ENCODE data around the gene ANKRD34A. TPM values are rescaled to one million over a fixed set of nuclear protein-coding genes. Genes with fewer than 3 reads are reported as not detected.

The ANKRD34A gene
- total and polyA plus RNA-seq, 2 of the 13 experiments (the other 11 are each of a cell fraction or from before 2014, with no cell fraction given): 0.05 to 0.07 TPM

GRCh38 chr1:145993618-145994390 lies 29.4 kb upstream of the ANKRD34A start:
- Histone ChIP-seq H3K36me3 (replicated peaks in 1 of 2; ENCODE audit: control insufficient read depth in 1 of 2, insufficient read depth in 2 of 2, low read length in 2 of 2) (peaks cover 2 to 22% of the 10 kb centered on the region in 2 experiments; a peak in 3 of 5 replicates), H3K79me2 (ENCODE audit: insufficient read depth, low read length) (peaks cover 33% of the 10 kb centered on the region), H3K9me3 (ENCODE audit: low read length) (no peaks in the 10 kb centered on the region), H3K27me3 (ENCODE audit: control insufficient read depth in 1 of 2, insufficient read depth in 2 of 2, low read length in 2 of 2) (no peaks in the 10 kb centered on the region; a peak in 1 of 5 replicates), H3K4me3 (replicated peaks in 1 of 3; ENCODE audit: insufficient read depth in 1 of 3, low read depth in 2 of 3, low read length in 3 of 3) (peak overlapping the region in 2 of 3 experiments; percentile 91 to 98; a peak in 4 of 6 replicates), H4K20me1 (ENCODE audit: insufficient read depth, low read length) (peaks cover 50% of the 10 kb centered on the region), H3K9ac (ENCODE audit: insufficient read depth, low read depth, low read length) (peak overlapping the region; percentile 93; the same call in 1 of the 2 replicates), H3K4me2 (ENCODE audit: low read depth, low read length) (peak overlapping the region; percentile 97), H3K27ac (ENCODE audit: extremely low read length, insufficient read depth, low read length) (no peak overlapping the region), H2AFZ (ENCODE audit: low read length) (no peak overlapping the region), H3K4me1 (ENCODE audit: insufficient read depth, low read length) (peaks cover 69% of the 10 kb centered on the region)
- intact Hi-C loops (cut with micrococcal nuclease; ENCODE audit: unreplicated experiment) (no loop called here), in situ Hi-C loops (cut with HindIII; ENCODE audit: extremely low pct_ligation_motif_present, low pct_unique_long_range_greater_than_20kb) (no loop called here)
- BruUV-seq (replicated peaks): no TSS peak
- WGBS (ENCODE audit: low lambda C conversion rate): 63% methylated on average over 6 of the region's 6 CpGs
- ATAC-seq (no peak), DNase-seq (ENCODE audit: low spot score) (no peak), FAIRE-seq (no peak)
- ChIA-PET POLR2A (interaction anchor here (0.8 to 2.6 kb wide), 2 partner anchors 10 to 30 kb away, joined by 3 to 11 read pairs; partner anchors contain the start of genes ANKRD34A and POLR3GL), CTCF (ENCODE audit: low intra/inter-chr PET ratio, low total read pairs) (no interaction called here)
- TF ChIP-seq JUNB (CRISPR knock-in tag; IDR thresholded peaks at IDR 0.05; ENCODE audit: borderline replicate concordance) (no peak), HOMEZ (CRISPR knock-in tag; IDR thresholded peaks at IDR 0.05; ENCODE audit: low read depth) (0 out of 2 replicates have a peak, but pooled peaks have one; percentile 17), ZNF160 (CRISPR knock-in tag; IDR thresholded peaks at IDR 0.05) (no peak), ZGPAT (CRISPR knock-in tag; IDR thresholded peaks at IDR 0.05) (0 out of 2 replicates have a peak, but pooled peaks have one; percentile 14), KLF15 (CRISPR knock-in tag; IDR thresholded peaks at IDR 0.05; ENCODE audit: borderline replicate concordance) (no peak), POLR2A (IDR thresholded peaks at IDR 0.05; ENCODE audit: insufficient read depth in 1 of 2, low read depth in 2 of 2, low read length in 2 of 2) (peak in 1 of 2 experiments; percentile 35; a peak in 1 of 4 replicates), AFF4 (CRISPR knock-in tag; IDR thresholded peaks at IDR 0.05) (peak; percentile 72), HNF1A (IDR thresholded peaks at IDR 0.05; ENCODE audit: low read depth) (no peak), HNF1A (CRISPR knock-in tag; IDR thresholded peaks at IDR 0.05; ENCODE audit: borderline replicate concordance) (no peak)
